ENCODE results near the gene CAMK1D.

The CAMK1D gene

GRCh38 chr10:12595936-12596576 lies 246.7 kb downstream of the CAMK1D start:
- Histone ChIP-seq H3K4me1 (ENCODE audit: low read length) (no peaks in the 10 kb centered on the region), H3K4me2 (ENCODE audit: low read depth, low read length) (no peak overlapping the region), H3K4me3 (ENCODE audit: low read length) (no peak overlapping the region), H3K79me2 (ENCODE audit: low read length) (peaks cover 9% of the 10 kb centered on the region; the same call in 1 of the 2 replicates), H3K36me3 (replicated peaks; ENCODE audit: insufficient read depth, low read length) (no peaks in the 10 kb centered on the region), H3K9me3 (replicated peaks; ENCODE audit: insufficient read depth, low read length) (no peaks in the 10 kb centered on the region), H3F3A (ENCODE audit: insufficient read depth, low read length) (no peaks in the 10 kb centered on the region), H4K20me1 (ENCODE audit: insufficient read depth, low read length) (no peaks in the 10 kb centered on the region), H2AFZ (ENCODE audit: low read length) (no peak overlapping the region), H3K27me3 (replicated peaks; ENCODE audit: insufficient read depth, low read length) (no peaks in the 10 kb centered on the region), H3K9ac (ENCODE audit: low read length) (no peak overlapping the region), H3K27ac (ENCODE audit: low read length) (no peak overlapping the region), H3K9me2 (replicated peaks; ENCODE audit: insufficient read depth, low read length) (no peaks in the 10 kb centered on the region)
- DNase-seq = no peak
- TF ChIP-seq EZH2phosphoT487 (IDR thresholded peaks at IDR 0.05; ENCODE audit: low read length) (no peak), EZH2 (optimal IDR thresholded peaks at IDR 0.05; ENCODE audit: low read depth, low read length) (no peak)
- TF ChIP-seq, protein P1, sequence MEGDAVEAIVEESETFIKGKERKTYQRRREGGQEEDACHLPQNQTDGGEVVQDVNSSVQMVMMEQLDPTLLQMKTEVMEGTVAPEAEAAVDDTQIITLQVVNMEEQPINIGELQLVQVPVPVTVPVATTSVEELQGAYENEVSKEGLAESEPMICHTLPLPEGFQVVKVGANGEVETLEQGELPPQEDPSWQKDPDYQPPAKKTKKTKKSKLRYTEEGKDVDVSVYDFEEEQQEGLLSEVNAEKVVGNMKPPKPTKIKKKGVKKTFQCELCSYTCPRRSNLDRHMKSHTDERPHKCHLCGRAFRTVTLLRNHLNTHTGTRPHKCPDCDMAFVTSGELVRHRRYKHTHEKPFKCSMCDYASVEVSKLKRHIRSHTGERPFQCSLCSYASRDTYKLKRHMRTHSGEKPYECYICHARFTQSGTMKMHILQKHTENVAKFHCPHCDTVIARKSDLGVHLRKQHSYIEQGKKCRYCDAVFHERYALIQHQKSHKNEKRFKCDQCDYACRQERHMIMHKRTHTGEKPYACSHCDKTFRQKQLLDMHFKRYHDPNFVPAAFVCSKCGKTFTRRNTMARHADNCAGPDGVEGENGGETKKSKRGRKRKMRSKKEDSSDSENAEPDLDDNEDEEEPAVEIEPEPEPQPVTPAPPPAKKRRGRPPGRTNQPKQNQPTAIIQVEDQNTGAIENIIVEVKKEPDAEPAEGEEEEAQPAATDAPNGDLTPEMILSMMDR (IDR thresholded peaks at IDR 0.05; ENCODE audit: low read length) = no peak

- Histone ChIP-seq H3K27me3 (replicated peaks; ENCODE audit: insufficient read depth, low read length) (no peaks in the 10 kb centered on the region), H4K20me1 (ENCODE audit: insufficient read depth, low read length) (no peaks in the 10 kb centered on the region), H3K9ac (ENCODE audit: low read length) (no peak overlapping the region), H3K4me2 (ENCODE audit: low read depth, low read length) (no peak overlapping the region), H3K4me1 (ENCODE audit: low read length) (no peaks in the 10 kb centered on the region), H2AFZ (ENCODE audit: low read length) (no peak overlapping the region), H3K9me3 (replicated peaks; ENCODE audit: insufficient read depth, low read length) (no peaks in the 10 kb centered on the region), H3K36me3 (replicated peaks; ENCODE audit: insufficient read depth, low read length) (no peaks in the 10 kb centered on the region), H3F3A (ENCODE audit: insufficient read depth, low read length) (no peaks in the 10 kb centered on the region), H3K9me2 (replicated peaks; ENCODE audit: insufficient read depth, low read length) (no peaks in the 10 kb centered on the region), H3K4me3 (ENCODE audit: low read length) (no peak overlapping the region), H3K79me2 (ENCODE audit: low read length) (peaks cover 9% of the 10 kb centered on the region; the same call in 1 of the 2 replicates), H3K27ac (ENCODE audit: low read length) (no peak overlapping the region)
- DNase-seq = no peak
- no peak for TF ChIP-seq EZH2phosphoT487 (IDR thresholded peaks at IDR 0.05; ENCODE audit: low read length)
- TF ChIP-seq, protein P1 (IDR thresholded peaks at IDR 0.05; ENCODE audit: low read length) = no peak
- TF ChIP-seq EZH2 (optimal IDR thresholded peaks at IDR 0.05; ENCODE audit: low read depth, low read length) = no peak
These were observed 247.8 kb downstream of the CAMK1D start for GRCh38 chr10:12597176-12597575.

GRCh38 chr10:12597788-12598765 lies 248.7 kb downstream of the CAMK1D start:
- no peaks in the 10 kb centered on the region for H4K20me1 ChIP-seq (ENCODE audit: insufficient read depth, low read length)
- H3K4me2 ChIP-seq (ENCODE audit: low read depth, low read length) = no peak overlapping the region
- no peak for TF ChIP-seq EZH2phosphoT487 (IDR thresholded peaks at IDR 0.05; ENCODE audit: low read length)
- H3K4me3 ChIP-seq (ENCODE audit: low read length) = no peak overlapping the region
- H3K9ac ChIP-seq (ENCODE audit: low read length) = no peak overlapping the region
- peaks cover 9% of the 10 kb centered on the region; the same call in 1 of the 2 replicates for H3K79me2 ChIP-seq (ENCODE audit: low read length)
- H3K4me1 ChIP-seq (ENCODE audit: low read length) = no peaks in the 10 kb centered on the region
- no peaks in the 10 kb centered on the region for H3K9me3 ChIP-seq (replicated peaks; ENCODE audit: insufficient read depth, low read length)
- no peak for DNase-seq
- H3K27ac ChIP-seq (ENCODE audit: low read length) = no peak overlapping the region
- no peaks in the 10 kb centered on the region for H3K36me3 ChIP-seq (replicated peaks; ENCODE audit: insufficient read depth, low read length)
- no peaks in the 10 kb centered on the region for H3K9me2 ChIP-seq (replicated peaks; ENCODE audit: insufficient read depth, low read length)
- no peaks in the 10 kb centered on the region for H3K27me3 ChIP-seq (replicated peaks; ENCODE audit: insufficient read depth, low read length)
- no peak overlapping the region for H2AFZ ChIP-seq (ENCODE audit: low read length)
- no peaks in the 10 kb centered on the region for H3F3A ChIP-seq (ENCODE audit: insufficient read depth, low read length)
